GM18868 (cell line): ENCODE measurements around the gene ZC3H12C.
"Not testable (repeated sequence)": the region's sequence is repeated elsewhere in the genome, so short reads cannot be mapped to it uniquely, and the experiment has no call there.

Experiments
- ATAC-seq: cut with Tn5 transposase; IDR thresholded peaks from one replicate; pipeline ENCODE4 v1.9.1; 2021; ENCODE audit warnings: mild to moderate bottlenecking, moderate library complexity; ENCODE audit not compliant: unreplicated experiment

Gene ZC3H12C

GRCh38 chr11:110208678-110209312, 115.6 kb downstream of the ZC3H12C start:
- ATAC-seq, result not testable (repeated sequence)

DNA sequence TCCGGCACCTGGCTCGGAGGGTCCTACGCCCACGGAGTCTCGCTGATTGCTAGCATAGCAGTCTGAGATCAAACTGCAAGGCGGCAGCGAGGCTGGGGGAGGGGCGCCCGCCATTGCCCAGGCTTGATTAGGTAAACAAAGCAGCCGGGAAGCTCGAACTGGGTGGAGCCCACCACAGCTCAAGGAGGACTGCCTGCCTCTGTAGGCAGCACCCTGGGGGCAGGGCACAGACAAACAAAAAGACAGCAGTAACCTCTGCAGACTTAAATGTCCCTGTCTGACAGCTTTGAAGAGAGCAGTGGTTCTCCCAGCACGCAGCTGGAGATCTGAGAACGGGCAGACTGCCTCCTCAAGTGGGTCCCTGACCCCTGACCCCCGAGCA, 116.1 kb downstream of the ZC3H12C start:
- not testable (repeated sequence) for ATAC-seq

- ATAC-seq, result no peak
These were observed 124.2 kb downstream of the ZC3H12C start for GRCh38 chr11:110217223-110217877.

DNA sequence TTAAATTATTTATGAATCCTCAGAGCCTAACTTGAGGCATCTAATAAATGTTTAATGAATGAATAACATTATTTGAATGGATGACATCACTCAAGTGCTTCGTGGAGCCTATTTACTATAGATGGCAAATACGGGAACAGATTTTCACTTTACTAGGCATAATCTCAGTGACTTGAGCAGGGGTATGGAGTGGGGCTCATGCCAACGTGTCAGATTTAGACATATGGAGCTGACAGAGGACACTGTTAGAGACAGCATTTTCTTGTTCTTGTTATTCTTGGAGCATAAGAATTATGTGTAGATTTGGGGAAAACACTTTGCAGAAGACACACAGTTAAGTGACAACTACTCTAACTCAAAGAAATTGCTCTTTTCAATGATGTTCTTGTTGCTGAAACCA, 124.7 kb downstream of the ZC3H12C start:
- no peak for ATAC-seq

GRCh38 chr11:110219006-110219785, 126.0 kb downstream of the ZC3H12C start:
- ATAC-seq, result no peak
